Right lobe of liver (tissue), 4 donors: ENCODE data around the gene KCNN1.

Source experiments
- POLR2A ChIP-seq: fragments of 450-650 bp; IDR thresholded peaks from one replicate; pipeline ENCODE4 v1.6.1; 2017; ENCODE audit warnings: antibody characterized with exemption, mild to moderate bottlenecking
- TF ChIP-seq, protein P1 (sequence below), 4 donors: fragments of 200-600 bp in 3 of 4; fragments of 450-650 bp in 1 of 4; IDR thresholded peaks; one replicate each; pipeline versions ENCODE4 v1.5.1 to v1.8.0; 2016 to 2022; ENCODE audit warnings: antibody characterized with exemption in 4 of 4, mild to moderate bottlenecking in 2 of 4
- donor health status: DM: no; HTN: no; CAD: no.
- donor health status: DM: no; HTN: no; CAD: no.
- donor health status: DM: no; HTN: yes; CAD: no.

DNA sequence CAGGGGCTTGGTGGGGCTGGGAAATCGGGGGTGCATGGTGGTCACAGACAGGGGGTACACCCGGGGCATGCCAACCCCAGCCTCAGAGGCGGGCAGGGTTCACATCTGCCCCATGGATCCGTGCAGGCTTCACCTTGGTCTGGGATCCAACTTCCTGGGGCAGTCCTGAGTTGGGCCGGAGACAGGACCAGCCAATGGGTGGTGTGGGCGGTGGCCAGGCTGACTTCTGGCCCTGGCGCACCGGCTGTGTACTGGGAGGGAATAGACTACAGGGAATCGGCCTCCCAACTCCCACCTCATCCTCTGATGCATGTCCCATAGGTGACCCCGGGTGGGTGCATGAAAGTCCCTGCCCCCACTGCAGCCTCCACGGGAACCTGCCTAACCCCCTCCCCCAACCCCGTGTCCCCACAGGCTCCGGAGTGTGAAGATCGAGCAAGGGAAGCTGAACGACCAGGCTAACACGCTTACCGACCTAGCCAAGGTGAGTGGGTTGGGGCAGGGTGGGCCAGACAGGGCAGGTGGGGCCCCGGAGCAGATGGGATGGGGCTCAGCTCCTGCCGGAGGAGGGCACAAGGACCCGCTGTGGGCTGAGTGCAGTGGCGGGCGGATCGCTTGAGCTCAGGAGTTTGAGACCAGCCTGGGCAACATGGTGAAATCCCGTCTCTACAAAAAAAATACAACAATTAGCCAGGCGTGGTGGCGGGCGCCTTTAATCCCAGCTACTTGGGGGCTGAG is 26.3 kb downstream of the KCNN1 start:
- no peak for TF ChIP-seq POLR2A
- TF ChIP-seq, protein P1, sequence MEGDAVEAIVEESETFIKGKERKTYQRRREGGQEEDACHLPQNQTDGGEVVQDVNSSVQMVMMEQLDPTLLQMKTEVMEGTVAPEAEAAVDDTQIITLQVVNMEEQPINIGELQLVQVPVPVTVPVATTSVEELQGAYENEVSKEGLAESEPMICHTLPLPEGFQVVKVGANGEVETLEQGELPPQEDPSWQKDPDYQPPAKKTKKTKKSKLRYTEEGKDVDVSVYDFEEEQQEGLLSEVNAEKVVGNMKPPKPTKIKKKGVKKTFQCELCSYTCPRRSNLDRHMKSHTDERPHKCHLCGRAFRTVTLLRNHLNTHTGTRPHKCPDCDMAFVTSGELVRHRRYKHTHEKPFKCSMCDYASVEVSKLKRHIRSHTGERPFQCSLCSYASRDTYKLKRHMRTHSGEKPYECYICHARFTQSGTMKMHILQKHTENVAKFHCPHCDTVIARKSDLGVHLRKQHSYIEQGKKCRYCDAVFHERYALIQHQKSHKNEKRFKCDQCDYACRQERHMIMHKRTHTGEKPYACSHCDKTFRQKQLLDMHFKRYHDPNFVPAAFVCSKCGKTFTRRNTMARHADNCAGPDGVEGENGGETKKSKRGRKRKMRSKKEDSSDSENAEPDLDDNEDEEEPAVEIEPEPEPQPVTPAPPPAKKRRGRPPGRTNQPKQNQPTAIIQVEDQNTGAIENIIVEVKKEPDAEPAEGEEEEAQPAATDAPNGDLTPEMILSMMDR (IDR thresholded peaks at IDR 0.05) = no peak
